GM12864 (cell line): ENCODE results near the gene TIFAB.

Experiments used
- DNase-seq: peaks from one replicate; pipeline ENCODE4 v3.0.0-alpha.2; 2011; ENCODE audit warnings: low read depth
- H3K4me3 ChIP-seq: 2 replicates; pipeline ENCODE4 v1.5.1; 2011; ENCODE audit warnings: mild to moderate bottlenecking, low read depth, low read length, control low read depth
- TF ChIP-seq, protein P1 (sequence below): IDR thresholded peaks from 2 replicates; pipeline ENCODE4 v1.5.1; 2011; ENCODE audit warnings: low read depth, mild to moderate bottlenecking, moderate library complexity, low read length, control low read depth, inconsistent platforms; ENCODE audit errors: missing control alignments

The TIFAB gene

GRCh38 chr5:135465391-135466122 lies 13.4 kb upstream of the TIFAB start:
- H3K4me3 ChIP-seq: no peak overlapping the region
- TF ChIP-seq, protein P1, sequence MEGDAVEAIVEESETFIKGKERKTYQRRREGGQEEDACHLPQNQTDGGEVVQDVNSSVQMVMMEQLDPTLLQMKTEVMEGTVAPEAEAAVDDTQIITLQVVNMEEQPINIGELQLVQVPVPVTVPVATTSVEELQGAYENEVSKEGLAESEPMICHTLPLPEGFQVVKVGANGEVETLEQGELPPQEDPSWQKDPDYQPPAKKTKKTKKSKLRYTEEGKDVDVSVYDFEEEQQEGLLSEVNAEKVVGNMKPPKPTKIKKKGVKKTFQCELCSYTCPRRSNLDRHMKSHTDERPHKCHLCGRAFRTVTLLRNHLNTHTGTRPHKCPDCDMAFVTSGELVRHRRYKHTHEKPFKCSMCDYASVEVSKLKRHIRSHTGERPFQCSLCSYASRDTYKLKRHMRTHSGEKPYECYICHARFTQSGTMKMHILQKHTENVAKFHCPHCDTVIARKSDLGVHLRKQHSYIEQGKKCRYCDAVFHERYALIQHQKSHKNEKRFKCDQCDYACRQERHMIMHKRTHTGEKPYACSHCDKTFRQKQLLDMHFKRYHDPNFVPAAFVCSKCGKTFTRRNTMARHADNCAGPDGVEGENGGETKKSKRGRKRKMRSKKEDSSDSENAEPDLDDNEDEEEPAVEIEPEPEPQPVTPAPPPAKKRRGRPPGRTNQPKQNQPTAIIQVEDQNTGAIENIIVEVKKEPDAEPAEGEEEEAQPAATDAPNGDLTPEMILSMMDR: no peak
- DNase-seq: no peak

GRCh38 chr5:135462304-135462703 lies 10.2 kb upstream of the TIFAB start:
- no peak overlapping the region for H3K4me3 ChIP-seq
- TF ChIP-seq, protein P1: peak; percentile 66
- DNase-seq: peak; percentile 49

DNA sequence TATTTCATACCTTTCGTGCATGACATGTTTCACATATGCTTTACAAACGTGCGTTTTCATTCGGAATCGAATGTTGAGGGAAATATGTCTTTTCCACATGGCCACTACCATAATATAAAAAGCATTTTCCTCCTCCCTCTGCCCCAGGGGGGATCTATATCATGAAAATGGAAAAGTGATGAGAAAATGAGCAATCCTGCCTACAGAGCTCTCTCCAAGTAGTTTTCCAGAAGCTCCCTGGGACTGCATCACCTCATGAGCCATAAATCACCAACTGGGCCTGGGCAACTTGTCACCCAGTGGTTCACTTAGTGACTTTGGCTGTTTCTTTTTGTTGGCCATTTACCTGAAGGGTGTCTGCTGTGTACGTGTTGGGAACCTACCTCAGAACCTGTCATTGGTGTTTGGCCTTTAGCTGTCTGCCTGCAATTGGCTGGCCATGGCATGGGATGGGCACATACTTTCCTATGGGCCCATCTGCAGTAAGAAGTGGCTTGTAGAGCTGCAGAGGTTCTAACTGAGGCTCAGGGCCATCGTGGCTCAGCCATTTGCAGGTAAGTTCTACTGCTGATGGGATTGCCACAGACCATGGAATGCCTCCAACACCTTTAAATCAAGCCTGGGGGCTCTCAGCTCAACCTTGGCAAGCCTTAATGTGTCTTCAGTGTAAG lies 9.5 kb upstream of the TIFAB start:
- no peak for DNase-seq
- TF ChIP-seq, protein P1: no peak

DNA sequence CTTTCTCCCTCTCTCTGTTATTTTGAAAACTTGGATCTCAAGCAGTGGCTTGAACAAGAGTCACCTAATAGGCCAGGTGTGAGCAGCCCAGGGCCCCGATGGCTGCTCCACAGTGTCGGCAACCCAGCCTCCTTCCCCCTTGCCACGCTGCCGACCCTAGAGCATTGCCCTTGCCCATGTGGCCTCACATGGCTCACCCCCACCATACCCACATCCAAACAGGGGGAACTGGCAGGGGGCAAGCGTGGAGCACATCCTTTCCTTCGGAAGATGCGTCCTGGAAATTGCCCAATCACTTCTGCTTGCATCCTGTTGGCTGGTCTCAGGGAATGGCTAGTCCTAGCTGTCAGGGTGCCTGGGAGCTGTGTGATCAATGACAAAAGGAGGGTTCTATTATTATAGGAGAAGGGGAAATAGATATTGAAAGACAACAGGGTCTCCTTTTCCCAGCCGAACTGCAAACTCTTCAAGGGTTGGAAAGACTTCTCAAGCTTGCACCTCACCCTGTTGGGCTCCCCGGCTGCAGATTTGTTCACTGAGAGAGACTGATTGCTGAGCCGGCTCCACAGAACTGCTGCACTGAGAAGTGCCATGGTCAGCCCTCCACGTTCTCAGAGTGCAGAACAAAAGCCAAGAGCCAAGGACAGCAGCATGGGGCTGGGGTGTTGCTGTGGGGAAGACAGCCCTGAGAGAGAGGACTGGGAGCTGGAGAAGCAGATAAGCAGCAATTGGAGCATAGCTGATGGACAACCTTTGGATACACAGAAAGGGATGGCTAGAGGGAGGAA lies 8.3 kb upstream of the TIFAB start:
- TF ChIP-seq, protein P1: no peak
- no peak for DNase-seq
- no peak overlapping the region for H3K4me3 ChIP-seq

More for the DNA sequence above, 9.5 kb upstream of the TIFAB start:
- H3K4me3 ChIP-seq: no peak overlapping the region

- DNase-seq: no peak
Observed at GRCh38 chr5:135458921-135459331, 6.8 kb upstream of the TIFAB start.

DNA sequence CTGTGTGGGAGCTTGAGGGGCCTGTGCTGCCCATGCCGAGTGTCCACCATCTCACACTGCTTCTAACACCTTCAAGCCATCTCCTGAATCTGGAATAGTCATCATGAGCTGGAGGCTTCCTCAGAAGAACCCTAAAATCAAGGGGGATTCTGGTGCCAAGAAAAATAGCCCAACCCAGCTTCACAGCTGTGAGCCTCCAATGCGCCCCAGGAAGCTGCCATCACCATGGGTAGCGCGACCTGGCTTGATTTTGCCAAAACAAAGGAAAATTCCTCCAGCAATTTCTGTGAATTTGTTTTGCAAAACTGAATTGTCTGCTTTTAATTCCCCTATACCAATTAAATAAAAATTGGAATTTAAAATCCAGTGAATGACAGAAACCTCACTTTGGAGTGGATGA lies 6.2 kb upstream of the TIFAB start:
- TF ChIP-seq, protein P1: no peak
- no peak for DNase-seq
- H3K4me3 ChIP-seq: no peak overlapping the region

More at GRCh38 chr5:135458921-135459331, 6.8 kb upstream of the TIFAB start:
- TF ChIP-seq, protein P1: no peak
- H3K4me3 ChIP-seq: no peak overlapping the region
